OCI-LY7 (cell line): ENCODE results near the gene GMDS.

Experiments
- EZH2phosphoT487 ChIP-seq: fragments of 200-600 bp; sonication (generic); IDR thresholded peaks from 2 replicates; pipeline ENCODE4 v1.6.1; 2018; ENCODE audit warnings: low read depth, borderline replicate concordance, mild to moderate bottlenecking, mixed run types, antibody characterized with exemption, low read length, moderate library complexity, mixed read lengths
- TF ChIP-seq, protein P1 (sequence below): fragments of 200-600 bp; sonication (generic); conservative IDR thresholded peaks from 2 replicates; pipeline ENCODE4 v1.5.1; 2014; ENCODE audit warnings: mild to moderate bottlenecking, antibody characterized with exemption, low read length, moderate library complexity, mixed read lengths

DNA sequence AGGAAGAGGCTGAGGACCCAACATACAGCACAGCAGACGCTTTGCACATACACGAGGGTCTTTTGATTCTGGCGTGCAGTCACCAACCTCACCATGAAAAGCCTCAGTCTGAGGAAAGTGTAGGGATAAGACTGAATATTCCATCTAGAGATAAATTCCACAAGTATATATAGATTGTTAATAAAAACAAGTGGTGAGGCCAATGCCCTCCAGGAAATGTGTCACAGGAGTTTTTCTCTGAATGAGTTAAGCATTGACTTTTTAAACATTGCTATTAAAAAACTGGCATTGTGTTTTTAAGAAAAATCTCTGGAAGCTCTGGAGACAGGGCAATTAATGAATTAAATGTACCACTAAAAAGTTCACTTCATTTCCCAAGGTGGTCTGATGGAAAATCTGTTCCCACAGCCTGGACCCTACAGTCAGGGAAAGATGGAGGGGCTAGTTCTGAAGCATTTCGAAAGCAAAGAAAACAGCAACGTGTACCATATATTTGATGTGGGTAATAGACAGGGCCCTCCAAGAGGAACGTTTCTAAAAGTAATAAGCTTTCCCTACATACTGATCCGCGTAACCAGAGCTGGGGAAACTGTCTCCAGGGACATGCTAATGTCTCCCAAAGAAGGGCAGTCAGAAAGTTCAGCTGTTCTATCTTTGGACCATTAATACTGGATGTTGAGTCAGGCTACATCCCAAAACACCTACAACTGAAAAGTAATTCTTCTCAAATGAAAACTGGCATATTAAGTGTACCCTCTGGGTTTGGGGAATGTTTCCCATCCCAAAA lies 334.6 kb downstream of the GMDS start:
- TF ChIP-seq EZH2phosphoT487 = no peak
- TF ChIP-seq, protein P1, sequence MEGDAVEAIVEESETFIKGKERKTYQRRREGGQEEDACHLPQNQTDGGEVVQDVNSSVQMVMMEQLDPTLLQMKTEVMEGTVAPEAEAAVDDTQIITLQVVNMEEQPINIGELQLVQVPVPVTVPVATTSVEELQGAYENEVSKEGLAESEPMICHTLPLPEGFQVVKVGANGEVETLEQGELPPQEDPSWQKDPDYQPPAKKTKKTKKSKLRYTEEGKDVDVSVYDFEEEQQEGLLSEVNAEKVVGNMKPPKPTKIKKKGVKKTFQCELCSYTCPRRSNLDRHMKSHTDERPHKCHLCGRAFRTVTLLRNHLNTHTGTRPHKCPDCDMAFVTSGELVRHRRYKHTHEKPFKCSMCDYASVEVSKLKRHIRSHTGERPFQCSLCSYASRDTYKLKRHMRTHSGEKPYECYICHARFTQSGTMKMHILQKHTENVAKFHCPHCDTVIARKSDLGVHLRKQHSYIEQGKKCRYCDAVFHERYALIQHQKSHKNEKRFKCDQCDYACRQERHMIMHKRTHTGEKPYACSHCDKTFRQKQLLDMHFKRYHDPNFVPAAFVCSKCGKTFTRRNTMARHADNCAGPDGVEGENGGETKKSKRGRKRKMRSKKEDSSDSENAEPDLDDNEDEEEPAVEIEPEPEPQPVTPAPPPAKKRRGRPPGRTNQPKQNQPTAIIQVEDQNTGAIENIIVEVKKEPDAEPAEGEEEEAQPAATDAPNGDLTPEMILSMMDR = no peak
